ENCODE results near the gene PACS2. TPM values are rescaled to one million over a fixed set of nuclear protein-coding genes. Genes with fewer than 3 reads are reported as not detected.
A peak's percentile ranks its signal among the peaks of the same experiment; 100 is the strongest.

PACS2 gene
- total RNA-seq, 4 donors from 2014 or later: 142 to 225 (median 183) TPM

DNA sequence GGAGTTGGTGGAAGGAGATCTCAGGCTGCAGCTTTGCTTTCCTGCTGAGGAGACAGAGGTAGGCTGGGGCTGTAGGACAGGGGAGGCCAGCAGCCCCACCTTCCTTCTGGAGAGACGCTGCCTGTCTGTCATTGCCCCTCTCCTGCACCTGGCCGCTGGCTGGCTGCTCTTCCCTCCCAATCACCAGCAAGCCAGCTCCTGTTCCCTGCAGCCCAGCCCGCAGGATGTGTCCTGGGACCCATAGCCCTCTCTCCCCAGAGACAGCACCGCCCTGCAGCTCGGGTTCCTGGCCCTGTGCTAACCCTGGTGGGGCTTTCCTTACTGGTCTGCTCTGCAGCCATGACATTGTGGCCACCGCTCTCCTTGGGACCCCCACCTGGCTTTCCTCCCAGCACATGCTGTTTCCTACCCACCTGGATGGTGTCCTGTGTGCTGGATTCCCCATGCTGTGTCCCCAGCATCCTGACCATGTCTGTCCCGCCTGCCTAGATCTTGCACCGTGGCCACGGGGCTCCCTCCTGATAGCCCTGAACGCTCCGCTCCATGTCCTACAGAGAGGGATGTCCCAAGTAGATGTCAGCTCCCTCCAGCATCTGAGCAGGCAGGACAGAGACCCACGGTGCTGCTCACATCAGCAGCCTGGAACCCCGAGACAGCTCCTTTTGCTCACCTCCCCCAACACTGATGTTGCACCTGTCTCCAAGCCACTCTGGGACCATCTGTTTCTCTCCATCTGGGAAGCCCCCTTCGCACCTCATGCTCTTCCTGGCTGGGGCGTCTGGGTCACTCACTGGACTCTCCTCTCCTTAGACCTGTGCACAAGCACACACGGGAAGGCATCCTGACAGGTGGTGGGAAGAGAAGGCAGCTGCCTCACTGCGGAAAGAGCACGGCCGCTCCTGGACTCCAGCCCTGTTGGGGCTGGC, 104.0 kb downstream of the PACS2 start:
- Histone ChIP-seq H3K4me3 (peak overlapping the region; percentile 47 to 76 (median 56)), H3K36me3 (no peaks in the 10 kb centered on the region), H3K27ac (peak overlapping the region in 3 of 4 donors; percentile 70 to 81 (median 80)), H3K4me1 (peaks cover 0 to 46% (median 31%) of the 10 kb centered on the region in 4 donors), H3K9me3 (no peaks in the 10 kb centered on the region), H3K27me3 (no peaks in the 10 kb centered on the region)
- DNase-seq (ENCODE audit: low spot score in 2 of 2): no peak
- WGBS, 2 donors: 78 to 80% methylated on average over 16 to 19 of the region's 19 CpGs
- TF ChIP-seq POLR2A (IDR thresholded peaks at IDR 0.05) (no peak), EP300 (IDR thresholded peaks at IDR 0.05) (no peak)
- TF ChIP-seq, protein P1, sequence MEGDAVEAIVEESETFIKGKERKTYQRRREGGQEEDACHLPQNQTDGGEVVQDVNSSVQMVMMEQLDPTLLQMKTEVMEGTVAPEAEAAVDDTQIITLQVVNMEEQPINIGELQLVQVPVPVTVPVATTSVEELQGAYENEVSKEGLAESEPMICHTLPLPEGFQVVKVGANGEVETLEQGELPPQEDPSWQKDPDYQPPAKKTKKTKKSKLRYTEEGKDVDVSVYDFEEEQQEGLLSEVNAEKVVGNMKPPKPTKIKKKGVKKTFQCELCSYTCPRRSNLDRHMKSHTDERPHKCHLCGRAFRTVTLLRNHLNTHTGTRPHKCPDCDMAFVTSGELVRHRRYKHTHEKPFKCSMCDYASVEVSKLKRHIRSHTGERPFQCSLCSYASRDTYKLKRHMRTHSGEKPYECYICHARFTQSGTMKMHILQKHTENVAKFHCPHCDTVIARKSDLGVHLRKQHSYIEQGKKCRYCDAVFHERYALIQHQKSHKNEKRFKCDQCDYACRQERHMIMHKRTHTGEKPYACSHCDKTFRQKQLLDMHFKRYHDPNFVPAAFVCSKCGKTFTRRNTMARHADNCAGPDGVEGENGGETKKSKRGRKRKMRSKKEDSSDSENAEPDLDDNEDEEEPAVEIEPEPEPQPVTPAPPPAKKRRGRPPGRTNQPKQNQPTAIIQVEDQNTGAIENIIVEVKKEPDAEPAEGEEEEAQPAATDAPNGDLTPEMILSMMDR (IDR thresholded peaks at IDR 0.05): no peak

DNA sequence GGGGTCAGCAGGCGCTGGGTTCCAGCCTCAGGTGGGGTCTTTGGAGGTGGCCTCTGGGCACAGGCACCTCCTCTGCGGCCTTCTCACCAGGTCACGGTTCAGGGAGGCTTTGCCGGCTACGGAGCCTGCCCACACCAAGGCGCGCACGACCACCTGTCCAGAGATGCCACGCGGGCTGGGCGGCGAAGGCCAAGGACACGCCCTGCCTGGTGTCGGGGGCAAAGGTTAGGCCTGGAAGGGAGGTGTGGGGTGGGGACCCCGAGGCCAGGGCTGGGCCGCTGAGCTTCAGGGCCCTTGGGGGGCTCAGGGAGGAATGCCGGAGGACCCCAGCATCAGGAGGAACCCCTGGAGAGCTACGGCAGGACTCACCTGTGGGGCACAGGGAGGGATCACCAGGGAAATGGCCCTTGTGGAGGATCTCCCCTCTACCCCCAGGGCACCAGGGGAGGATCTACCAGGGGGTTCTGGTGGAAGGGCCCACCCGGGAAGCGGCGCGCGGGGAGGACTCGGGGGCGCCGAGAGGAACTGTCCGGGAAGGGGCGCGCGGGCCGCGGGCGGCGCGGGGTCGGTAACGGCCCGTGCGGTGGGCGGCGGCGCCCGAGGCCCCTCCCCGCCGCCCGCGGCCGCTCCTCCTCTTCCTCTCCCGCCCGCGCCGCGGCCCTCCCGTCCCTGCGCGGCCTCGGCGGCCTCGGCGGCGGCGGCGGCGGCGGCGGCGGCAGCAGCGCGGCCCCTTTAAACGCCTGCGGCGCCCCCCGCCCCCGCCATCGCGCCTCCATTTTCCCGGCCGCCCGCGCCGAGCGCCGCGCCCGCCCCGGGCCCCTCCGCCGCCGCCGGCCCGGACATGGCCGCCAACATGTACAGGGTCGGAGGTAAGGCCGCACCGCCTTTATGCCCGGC, 104.9 kb downstream of the PACS2 start, which contains the start of gene MTA1:
Gene MTA1, plus strand, starts transcription at position 633 of the 897 bp plus-strand sequence. Its CDS starts 209 bp downstream, at position 842.
- no peak for DNase-seq (ENCODE audit: low spot score in 2 of 2)
- H3K9me3 ChIP-seq: no peaks in the 10 kb centered on the region
- whole genome bisulfite sequencing, 2 donors: 5 to 13% methylated on average over 16 to 27 of the region's 96 CpGs
- no peak for TF ChIP-seq POLR2A (IDR thresholded peaks at IDR 0.05)
- no peak for TF ChIP-seq EP300 (IDR thresholded peaks at IDR 0.05)
- TF ChIP-seq, protein P1 (IDR thresholded peaks at IDR 0.05): no peak
- no peaks in the 10 kb centered on the region for H3K36me3 ChIP-seq
- peak within 1 kb of the TSS; percentile 47 to 84 (median 69) for H3K4me3 ChIP-seq
- H3K4me1 ChIP-seq: peaks cover 0 to 45% (median 30%) of the 10 kb centered on the region in 4 donors
- peak within 1 kb of the TSS; percentile 60 to 85 (median 76) for H3K27ac ChIP-seq
- no peaks in the 10 kb centered on the region for H3K27me3 ChIP-seq

DNA sequence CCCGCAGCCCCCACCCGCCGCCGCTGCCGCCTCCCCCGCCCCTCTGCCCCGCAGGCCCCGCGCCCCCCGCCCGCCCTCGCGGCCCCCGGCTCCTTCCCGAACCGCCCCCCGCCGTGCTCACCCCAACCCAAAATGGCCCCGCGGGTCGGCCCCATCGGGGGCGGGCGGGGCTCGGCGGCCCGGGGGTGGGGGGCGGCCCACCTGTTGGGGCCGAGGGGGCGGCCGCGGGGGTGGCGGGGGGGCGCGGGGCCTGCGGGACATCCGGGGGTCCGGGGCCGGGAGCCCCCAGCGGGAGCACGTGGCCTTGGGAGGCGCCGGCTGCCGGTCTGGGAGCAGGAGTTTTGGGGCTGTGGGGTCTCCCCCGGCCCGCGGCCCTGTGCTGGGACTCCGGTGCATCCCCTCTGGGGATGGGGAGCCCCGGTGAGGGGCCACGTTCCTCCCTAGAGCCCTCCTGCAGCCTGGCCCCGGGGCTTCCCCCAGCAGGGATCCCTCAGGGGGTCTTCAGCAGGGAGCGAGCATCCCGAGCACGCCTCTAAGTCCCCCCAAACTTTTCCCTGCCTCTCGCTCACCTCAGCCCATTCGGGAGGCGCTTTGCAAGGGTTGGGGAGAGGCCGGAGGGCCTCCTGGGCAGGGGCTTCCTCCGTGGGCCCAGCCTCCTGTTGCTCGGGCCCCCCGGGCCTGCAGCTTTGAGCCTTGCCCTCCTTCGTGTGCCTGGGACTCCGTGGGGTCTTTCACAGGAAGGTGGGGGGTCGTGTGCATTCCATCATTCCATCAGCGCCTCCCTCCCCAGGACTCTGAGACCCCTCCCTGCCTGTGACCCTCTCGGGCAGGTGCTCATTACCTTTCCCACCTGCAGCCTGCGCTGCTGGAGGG, 105.8 kb downstream of the PACS2 start:
- TF ChIP-seq, protein P1 (IDR thresholded peaks at IDR 0.05): no peak
- no peak for TF ChIP-seq POLR2A (IDR thresholded peaks at IDR 0.05)
- WGBS, 2 donors: 4 to 5% methylated on average over 11 to 19 of the region's 67 CpGs
- Histone ChIP-seq H3K4me3 (peak overlapping the region; percentile 47 to 84 (median 69)), H3K27me3 (no peaks in the 10 kb centered on the region), H3K4me1 (peaks cover 0 to 40% (median 28%) of the 10 kb centered on the region in 4 donors), H3K36me3 (peaks cover 0 to 8% (median 0%) of the 10 kb centered on the region in 3 donors), H3K27ac (peak overlapping the region; percentile 12 to 85 (median 76)), H3K9me3 (no peaks in the 10 kb centered on the region)
- DNase-seq (ENCODE audit: low spot score in 2 of 2): no peak

DNA sequence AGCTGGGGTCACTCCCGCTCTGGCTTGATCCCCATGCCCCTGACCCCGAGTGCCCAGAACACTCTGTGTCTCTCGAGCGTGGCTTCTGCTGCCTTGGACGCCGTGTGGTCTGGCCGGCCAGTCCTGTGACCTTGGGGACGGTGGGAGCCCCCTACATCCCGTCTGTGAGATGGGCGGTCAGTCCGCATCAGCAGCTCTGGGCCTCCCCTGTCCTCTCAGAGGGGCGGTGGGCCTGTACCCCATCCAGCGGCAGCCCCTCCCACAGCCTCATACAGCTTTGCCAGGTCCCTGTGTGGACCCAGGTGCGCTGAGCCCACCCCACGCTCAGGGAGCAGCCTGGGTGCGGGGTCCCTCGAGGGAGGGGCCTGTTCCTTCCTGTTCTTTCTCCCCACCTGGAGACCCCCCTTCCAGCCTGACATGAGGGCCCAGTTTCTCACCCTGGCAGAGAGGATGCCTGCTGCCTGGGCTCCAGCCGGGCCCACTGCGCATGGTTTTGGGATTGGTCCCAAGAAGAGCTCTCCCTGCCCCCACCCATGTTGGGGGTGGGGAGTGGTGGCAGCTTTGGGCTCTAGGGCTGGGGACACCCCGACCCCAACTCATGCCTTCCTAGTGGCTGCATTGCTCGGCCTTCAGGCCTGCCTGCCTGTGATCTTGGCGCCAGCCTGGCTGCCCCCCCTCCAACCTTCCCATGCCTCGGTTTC, 106.6 kb downstream of the PACS2 start:
- peaks cover 0 to 37% (median 28%) of the 10 kb centered on the region in 4 donors for H3K4me1 ChIP-seq
- H3K27ac ChIP-seq: peak overlapping the region in 3 of 4 donors; percentile 73 to 85 (median 79)
- 33 to 38% methylated on average over 17 to 20 of the region's 23 CpGs for WGBS, 2 donors
- no peaks in the 10 kb centered on the region for H3K27me3 ChIP-seq
- no peak for TF ChIP-seq EP300 (IDR thresholded peaks at IDR 0.05)
- H3K36me3 ChIP-seq: peaks cover 0 to 16% (median 0%) of the 10 kb centered on the region in 3 donors
- H3K4me3 ChIP-seq: peak overlapping the region; percentile 47 to 84 (median 69)
- no peak for DNase-seq (ENCODE audit: low spot score in 2 of 2)
- no peaks in the 10 kb centered on the region for H3K9me3 ChIP-seq
